A673 (cell line): ENCODE measurements around the gene FLT1. TPM values are rescaled to one million over a fixed set of nuclear protein-coding genes. Genes with fewer than 3 reads are reported as not detected.

Source experiments
- BruUV-seq: library from RNA; stranded (reverse); fragments of 400-500 nt; replicated peaks from 2 replicates; lab custom pipeline; 2021; lab: Mats Ljungman, UMichigan
- CTCF ChIA-PET: fragments of 300-600 bp; sonication (Branson Sonifier 250); formaldehyde crosslinking; loops from one replicate; lab custom pipeline; 2022; ENCODE audit warnings: antibody characterized with exemption; lab: Charles Lee
- POLR2A ChIA-PET: fragments of 300-600 bp; sonication (Branson Sonifier 250); formaldehyde crosslinking; loops from one replicate; lab custom pipeline; 2022; ENCODE audit warnings: antibody characterized with exemption; ENCODE audit not compliant: low non-redundant PET; lab: Charles Lee
- DNase-seq: peaks from one replicate; pipeline ENCODE4 v3.0.0-alpha.2; 2015; ENCODE audit warnings: low spot score
- H3K27ac ChIP-seq: fragments of 200-600 bp; sonication (generic); 2 replicates; pipeline ENCODE4 v1.5.1; 2016; ENCODE audit warnings: mixed run types, low read depth, mild to moderate bottlenecking, mixed read lengths, antibody characterized with exemption, low read length; ENCODE audit not compliant: poor library complexity, severe bottlenecking
- H3K27me3 ChIP-seq: fragments of 200-600 bp; sonication (generic); replicated peaks from 2 replicates; pipeline ENCODE4 v1.6.1; 2017; ENCODE audit warnings: mixed run types, low read depth, mild to moderate bottlenecking, mixed read lengths, antibody characterized with exemption, low read length; ENCODE audit not compliant: insufficient read depth, poor library complexity
- H3K36me3 ChIP-seq: fragments of 200-600 bp; sonication (generic); 2 replicates; pipeline ENCODE4 v1.6.1; 2016; ENCODE audit warnings: mixed run types, mild to moderate bottlenecking, mixed read lengths, antibody characterized with exemption, low read length; ENCODE audit not compliant: insufficient read depth, poor library complexity, severe bottlenecking
- H3K4me1 ChIP-seq: fragments of 200-600 bp; sonication (generic); 2 replicates; pipeline ENCODE4 v1.6.1; 2017; ENCODE audit warnings: mixed run types, mild to moderate bottlenecking, mixed read lengths, antibody characterized with exemption, low read length; ENCODE audit not compliant: insufficient read depth, poor library complexity, severe bottlenecking
- H3K4me3 ChIP-seq: fragments of 200-600 bp; sonication (generic); 2 replicates; pipeline ENCODE4 v1.5.1; 2016; ENCODE audit warnings: low read depth, mixed run types, mild to moderate bottlenecking, mixed read lengths, low read length; ENCODE audit not compliant: poor library complexity, severe bottlenecking
- H3K9me3 ChIP-seq: fragments of 200-600 bp; sonication (generic); 2 replicates; pipeline ENCODE4 v1.6.1; 2016; ENCODE audit warnings: mixed run types, low read depth, mild to moderate bottlenecking, mixed read lengths, antibody characterized with exemption, low read length; ENCODE audit not compliant: poor library complexity, severe bottlenecking
- CTCF ChIP-seq: fragments of 300-800, 200-600 bp; sonication (generic); conservative IDR thresholded peaks from 2 replicates; pipeline ENCODE4 v1.5.1; 2017; ENCODE audit warnings: low read depth, mild to moderate bottlenecking, antibody characterized with exemption, low read length, moderate library complexity, mixed read lengths
- EZH2 ChIP-seq: fragments of 200-600 bp; sonication (generic); IDR thresholded peaks from 2 replicates; pipeline ENCODE4 v1.6.1; 2017; ENCODE audit warnings: borderline replicate concordance, low read depth, mild to moderate bottlenecking, mixed read lengths, antibody characterized with exemption, low read length; ENCODE audit not compliant: poor library complexity, severe bottlenecking
- intact Hi-C: fragments of 100-400 bp; cut with micrococcal nuclease; formaldehyde crosslinking; loops from one replicate; pipeline ENCODE4 v1.10.0; 2022; ENCODE audit not compliant: unreplicated experiment
- total RNA-seq: library from RNA; stranded (reverse); gene quantifications from 2 replicates; pipeline ENCODE4 v1.2.3, GENCODE V29; 2021

Gene FLT1
- total RNA-seq, 1 experiment from 2014 or later, result 5.2 TPM

- Histone ChIP-seq H3K27me3 (no peaks in the 10 kb centered on the region), H3K9me3 (no peaks in the 10 kb centered on the region), H3K4me3 (no peak overlapping the region), H3K36me3 (no peaks in the 10 kb centered on the region), H3K27ac (no peak overlapping the region), H3K4me1 (peaks cover 43% of the 10 kb centered on the region)
- ChIA-PET CTCF (no interaction called here), POLR2A (no interaction called here)
- TF ChIP-seq CTCF, result no peak
- TF ChIP-seq EZH2, result no peak
- DNase-seq, result no peak
- no TSS peak for BruUV-seq
- intact Hi-C loops, result no loop called here
Observed at GRCh38 chr13:28338742-28339141, 156.2 kb downstream of the FLT1 start.

DNA sequence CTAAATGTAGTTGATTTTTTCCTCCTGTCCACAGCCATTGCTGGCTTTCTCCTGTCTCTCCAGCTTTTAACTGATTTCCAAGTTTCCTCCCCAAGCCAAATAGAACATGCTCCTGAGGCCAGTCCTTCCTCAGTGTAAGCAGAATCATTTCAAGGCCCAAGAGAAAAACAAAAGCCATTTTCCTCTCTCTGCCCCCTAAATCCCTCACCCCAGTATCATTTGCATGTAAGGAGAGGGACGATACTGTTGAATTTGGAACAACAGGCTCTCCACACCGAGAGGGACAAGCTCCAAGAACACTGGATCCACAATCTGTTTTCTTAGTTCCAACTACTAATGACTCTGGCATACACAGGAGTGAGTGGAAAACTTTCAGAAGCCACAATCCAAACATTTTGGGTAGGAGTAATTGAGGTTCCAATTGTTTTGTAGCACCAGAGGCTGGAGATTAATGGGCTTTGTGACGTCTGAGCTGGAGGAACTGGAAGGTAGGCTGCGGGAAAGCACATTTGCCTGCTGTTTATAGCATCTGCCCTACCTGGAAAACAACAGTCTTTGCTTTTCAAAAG lies 156.8 kb downstream of the FLT1 start:
- H3K27ac ChIP-seq, result no peak overlapping the region
- intact Hi-C loops, result no loop called here

GRCh38 chr13:28337166-28338005 lies 157.5 kb downstream of the FLT1 start:
- H3K4me3 ChIP-seq, result no peak overlapping the region
- no peak for TF ChIP-seq EZH2
- DNase-seq, result peak; percentile 69
- intact Hi-C loops, result no loop called here
- no TSS peak for BruUV-seq
- ChIA-PET CTCF (interaction anchor here (0.5 to 0.7 kb wide), 3 partner anchors 11 to 300 kb away, joined by 4 to 13 read pairs (median 12); no protein-coding TSS in a partner anchor), POLR2A (interaction anchor here (0.5 to 0.6 kb wide), 3 partner anchors 50 to 1041 kb away, joined by 3 to 4 read pairs (median 3); no protein-coding TSS in a partner anchor)
- H3K9me3 ChIP-seq, result no peaks in the 10 kb centered on the region
- H3K27me3 ChIP-seq, result no peaks in the 10 kb centered on the region
- no peak overlapping the region for H3K27ac ChIP-seq
- H3K4me1 ChIP-seq, result peaks cover 43% of the 10 kb centered on the region
- no peaks in the 10 kb centered on the region for H3K36me3 ChIP-seq

More for the DNA sequence above, 156.8 kb downstream of the FLT1 start:
- peaks cover 43% of the 10 kb centered on the region for H3K4me1 ChIP-seq
- no peaks in the 10 kb centered on the region for H3K27me3 ChIP-seq
- TF ChIP-seq EZH2 (no peak), CTCF (no peak)
- no peak overlapping the region for H3K4me3 ChIP-seq
- ChIA-PET CTCF (interaction anchor here (0.5 kb wide), 1 partner anchor 12 kb away, joined by 13 read pairs; no protein-coding TSS in a partner anchor), POLR2A (interaction anchor here (0.6 kb wide), 2 partner anchors 185 to 1040 kb away, joined by 3 to 4 read pairs; no protein-coding TSS in a partner anchor)
- BruUV-seq, result no TSS peak
- no peaks in the 10 kb centered on the region for H3K36me3 ChIP-seq
- H3K9me3 ChIP-seq, result no peaks in the 10 kb centered on the region
- DNase-seq, result no peak
